Measurements from ENCODE around the gene ZNF624. TPM values are rescaled to one million over a fixed set of nuclear protein-coding genes. Genes with fewer than 3 reads are reported as not detected.

ZNF624 gene
- total RNA-seq, 1 donor from 2014 or later = 5.4 TPM

- DNase-seq (ENCODE audit: low read depth in 2 of 2) = no peak
These were observed 60.1 kb downstream of the ZNF624 start for GRCh38 chr17:16593356-16594102.

GRCh38 chr17:16589097-16589969 lies 64.3 kb downstream of the ZNF624 start:
- peak; percentile 85 to 89 for DNase-seq (ENCODE audit: low read depth in 2 of 2)

GRCh38 chr17:16585796-16586195 lies 67.9 kb downstream of the ZNF624 start:
- DNase-seq (ENCODE audit: low read depth in 2 of 2) = no peak

- DNase-seq (ENCODE audit: low read depth in 2 of 2) = peak; percentile 90 to 91
These were observed 69.2 kb downstream of the ZNF624 start for GRCh38 chr17:16584273-16584995.

GRCh38 chr17:16583781-16584180 lies 69.9 kb downstream of the ZNF624 start:
- DNase-seq (ENCODE audit: low read depth in 2 of 2) = no peak

GRCh38 chr17:16573466-16573865 lies 80.2 kb downstream of the ZNF624 start:
- no peak for DNase-seq (ENCODE audit: low read depth in 2 of 2)

Other genes with a start within 250 kb of the ZNF624 start
- gene TRPV2, start 238.3 kb downstream of the ZNF624 start, total RNA-seq = 23.2 and 29.4 TPM in 2 replicates
- 0.99 and 1.1 TPM in 2 replicates for gene LRRC75A, start 161.7 kb downstream of the ZNF624 start, total RNA-seq
- 2.0 and 2.2 TPM in 2 replicates for gene ZNF287, start 84.6 kb downstream of the ZNF624 start, total RNA-seq
- under 0.01 and 2.6 TPM in 2 replicates for gene CCDC144A, start 36.4 kb upstream of the ZNF624 start, total RNA-seq